SK-N-SH treated with all-trans-retinoic acid at 6 μM for 48 hours (cell line): Measurements from ENCODE around the gene PTPN1.

Source experiments
- ATAC-seq: fragments of 200-7000 bp; cut with Tn5 transposase; 3 replicates; pipeline ENCODE4 v1.9.1; 2020; ENCODE audit warnings: mild to moderate bottlenecking, moderate library complexity
- ARNTL ChIP-seq: fragments of 450-650 bp; formaldehyde crosslinking; IDR thresholded peaks from 2 replicates; pipeline ENCODE4 v1.5.0; 2020; ENCODE audit warnings: low read depth, mild to moderate bottlenecking, moderate library complexity, borderline replicate concordance
- BACH2 ChIP-seq: fragments of 250-450 bp; sonication (Bioruptor Pico); IDR thresholded peaks from 2 replicates; pipeline ENCODE4 v1.9.0; 2021; ENCODE audit warnings: mild to moderate bottlenecking, borderline replicate concordance
- CSDC2 ChIP-seq: fragments of 250-450 bp; sonication (Bioruptor Pico); IDR thresholded peaks from 2 replicates; pipeline ENCODE4 v1.5.0; 2020; ENCODE audit warnings: mild to moderate bottlenecking, moderate library complexity
- CSRNP3 ChIP-seq: fragments of 250-450 bp; sonication (Bioruptor Pico); IDR thresholded peaks from 2 replicates; pipeline ENCODE4 v1.5.1; 2021; ENCODE audit warnings: mild to moderate bottlenecking, moderate library complexity
- ESRRG ChIP-seq: fragments of 250-450 bp; sonication (Bioruptor Pico); IDR thresholded peaks from 2 replicates; pipeline ENCODE4 v1.6.1; 2021; ENCODE audit warnings: mild to moderate bottlenecking
- GLIS3 ChIP-seq: fragments of 250-450 bp; sonication (Bioruptor Pico); IDR thresholded peaks from 2 replicates; pipeline ENCODE4 v1.5.0; 2020; ENCODE audit warnings: mild to moderate bottlenecking, moderate library complexity
- ISL1 ChIP-seq: fragments of 250-450 bp; sonication (Bioruptor Pico); IDR thresholded peaks from 2 replicates; pipeline ENCODE4 v2.1.2; 2022; ENCODE audit warnings: mild to moderate bottlenecking, moderate library complexity
- OSR1 ChIP-seq: fragments of 250-450 bp; sonication (Bioruptor Pico); IDR thresholded peaks from 2 replicates; pipeline ENCODE4 v1.8.0; 2022; ENCODE audit warnings: moderate library complexity, mild to moderate bottlenecking, inconsistent platforms
- PATZ1 ChIP-seq: fragments of 250-450 bp; sonication (Bioruptor Pico); IDR thresholded peaks from 2 replicates; pipeline ENCODE4 v1.8.0; 2020; ENCODE audit warnings: mild to moderate bottlenecking, moderate library complexity, borderline replicate concordance
- POU6F1 ChIP-seq: fragments of 250-450 bp; sonication (Bioruptor Pico); IDR thresholded peaks from 2 replicates; pipeline ENCODE4 v1.8.0; 2021; ENCODE audit warnings: low read depth, mild to moderate bottlenecking, moderate library complexity, borderline replicate concordance
- PPARA ChIP-seq: fragments of 250-450 bp; sonication (Bioruptor Pico); IDR thresholded peaks from 2 replicates; pipeline ENCODE4 v1.5.0; 2020; ENCODE audit warnings: mild to moderate bottlenecking, borderline replicate concordance
- RARB ChIP-seq: fragments of 250-450 bp; sonication (Bioruptor Pico); IDR thresholded peaks from 2 replicates; pipeline ENCODE4 v1.8.0; 2021; ENCODE audit warnings: mild to moderate bottlenecking, moderate library complexity
- SNAI2 ChIP-seq: fragments of 250-450 bp; sonication (Bioruptor Pico); IDR thresholded peaks from 2 replicates; pipeline ENCODE4 v1.5.0; 2020; ENCODE audit warnings: mild to moderate bottlenecking, moderate library complexity
- TCF4 ChIP-seq: fragments of 250-450 bp; sonication (Bioruptor Pico); IDR thresholded peaks from 2 replicates; pipeline ENCODE4 v1.8.0; 2021; ENCODE audit warnings: mild to moderate bottlenecking, moderate library complexity, borderline replicate concordance
- TOX ChIP-seq: fragments of 250-450 bp; sonication (Bioruptor Pico); IDR thresholded peaks from 2 replicates; pipeline ENCODE4 v1.8.0; 2021; ENCODE audit warnings: mild to moderate bottlenecking, moderate library complexity, borderline replicate concordance
- TSHZ2 ChIP-seq: fragments of 250-450 bp; sonication (Bioruptor Pico); IDR thresholded peaks from 2 replicates; pipeline ENCODE4 v1.5.0; 2020; ENCODE audit warnings: mild to moderate bottlenecking, moderate library complexity
- ZC3H10 ChIP-seq: fragments of 250-450 bp; sonication (Bioruptor Pico); IDR thresholded peaks from 2 replicates; pipeline ENCODE4 v1.5.1; 2021; ENCODE audit warnings: mild to moderate bottlenecking, moderate library complexity
- ZFP3 ChIP-seq: fragments of 250-450 bp; sonication (Bioruptor Pico); IDR thresholded peaks from 2 replicates; pipeline ENCODE4 v1.5.0; 2020; ENCODE audit warnings: mild to moderate bottlenecking, moderate library complexity
- ZFP30 ChIP-seq: fragments of 450-650 bp; formaldehyde crosslinking; IDR thresholded peaks from 2 replicates; pipeline ENCODE4 v1.5.0; 2022; ENCODE audit warnings: mild to moderate bottlenecking, moderate library complexity
- ZNF565 ChIP-seq: fragments of 450-650 bp; formaldehyde crosslinking; conservative IDR thresholded peaks from 2 replicates; pipeline ENCODE4 v1.5.0; 2020; ENCODE audit warnings: low read depth, mild to moderate bottlenecking, moderate library complexity
- ZNF8 ChIP-seq: fragments of 450-650 bp; formaldehyde crosslinking; IDR thresholded peaks from 2 replicates; pipeline ENCODE4 v1.5.0; 2020; ENCODE audit warnings: mild to moderate bottlenecking, moderate library complexity

Gene PTPN1

GRCh38 chr20:50468378-50468798 is 41.8 kb upstream of the PTPN1 start:
- no peak for TF ChIP-seq ESRRG
- no peak for TF ChIP-seq GLIS3 (CRISPR knock-in tag)
- TF ChIP-seq ZNF565 (CRISPR knock-in tag), result no peak
- no peak for TF ChIP-seq ZFP3
- no peak for TF ChIP-seq ARNTL (CRISPR knock-in tag)
- TF ChIP-seq RARB (CRISPR knock-in tag), result no peak
- no peak for TF ChIP-seq ZNF8 (CRISPR knock-in tag)
- TF ChIP-seq CSRNP3 (CRISPR knock-in tag), result no peak
- no peak for TF ChIP-seq TCF4 (CRISPR knock-in tag)
- TF ChIP-seq ZC3H10 (CRISPR knock-in tag), result no peak
- ATAC-seq, result no peak

DNA sequence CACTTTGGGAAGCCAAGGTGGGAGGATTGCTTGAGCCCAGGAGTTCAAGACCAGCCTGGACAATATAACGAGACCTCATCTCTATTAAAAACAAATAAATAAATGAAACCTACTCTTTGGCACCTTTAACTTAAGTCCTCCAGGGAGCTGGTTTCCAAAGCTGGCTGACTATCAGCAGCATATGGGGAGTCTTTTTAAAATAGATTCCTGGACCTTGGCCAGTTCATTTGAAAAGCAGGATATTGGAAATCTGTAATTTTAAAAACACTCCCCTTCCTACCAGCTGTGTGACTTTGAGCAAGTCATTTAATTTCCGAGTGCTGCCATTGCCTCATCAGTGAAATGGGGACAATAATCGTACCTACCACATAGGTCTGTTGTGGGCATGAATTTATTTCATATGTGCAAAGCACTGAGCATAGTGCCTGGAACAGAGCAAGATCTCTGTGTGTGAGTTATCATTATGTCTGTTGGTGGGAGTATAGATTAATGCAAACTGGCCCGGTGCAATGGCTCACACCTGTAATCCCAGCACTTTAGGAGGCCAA is 40.9 kb upstream of the PTPN1 start:
- TF ChIP-seq POU6F1 (CRISPR knock-in tag), result no peak
- TF ChIP-seq BACH2 (CRISPR knock-in tag), result no peak
- TF ChIP-seq TCF4 (CRISPR knock-in tag), result no peak
- TF ChIP-seq ARNTL (CRISPR knock-in tag), result no peak
- no peak for TF ChIP-seq CSDC2
- no peak for TF ChIP-seq ZNF8 (CRISPR knock-in tag)
- no peak for TF ChIP-seq ZNF565 (CRISPR knock-in tag)
- TF ChIP-seq CSRNP3 (CRISPR knock-in tag), result no peak
- TF ChIP-seq OSR1, result no peak
- no peak for TF ChIP-seq PPARA (CRISPR knock-in tag)
- no peak for TF ChIP-seq PATZ1 (CRISPR knock-in tag)
- no peak for TF ChIP-seq ESRRG
- no peak for TF ChIP-seq SNAI2 (CRISPR knock-in tag)
- TF ChIP-seq GLIS3 (CRISPR knock-in tag), result no peak
- TF ChIP-seq TSHZ2, result no peak
- ATAC-seq, result no peak

GRCh38 chr20:50469796-50470195 is 40.4 kb upstream of the PTPN1 start:
- no peak for ATAC-seq
- TF ChIP-seq TOX (CRISPR knock-in tag) (no peak), ISL1 (CRISPR knock-in tag) (no peak), POU6F1 (CRISPR knock-in tag) (no peak), ZNF8 (CRISPR knock-in tag) (no peak), CSDC2 (no peak), ZC3H10 (CRISPR knock-in tag) (no peak), RARB (CRISPR knock-in tag) (no peak), BACH2 (CRISPR knock-in tag) (no peak), ZFP30 (CRISPR knock-in tag) (no peak), GLIS3 (CRISPR knock-in tag) (no peak), ARNTL (CRISPR knock-in tag) (no peak), ZFP3 (no peak)
